Embryonic facial prominence (tissue), 1 donor: ENCODE measurements around the gene SOCS3.

Experiments used
- DNase-seq: peaks from one replicate; pipeline ENCODE4 v3.0.0-alpha.2; 2016; ENCODE audit errors: extremely low spot score

The SOCS3 gene

GRCh38 chr17:78390241-78391050, 30.6 kb upstream of the SOCS3 start:
- no peak for DNase-seq

- no peak for DNase-seq
Observed at GRCh38 chr17:78387977-78388941, 28.4 kb upstream of the SOCS3 start.

GRCh38 chr17:78384479-78385175, 24.8 kb upstream of the SOCS3 start:
- no peak for DNase-seq

GRCh38 chr17:78383725-78384471, 24.0 kb upstream of the SOCS3 start:
- no peak for DNase-seq

- DNase-seq = no peak
Observed at GRCh38 chr17:78381601-78382232, 21.8 kb upstream of the SOCS3 start.

GRCh38 chr17:78380370-78380769, 20.5 kb upstream of the SOCS3 start:
- DNase-seq = no peak

- no peak for DNase-seq
Observed at GRCh38 chr17:78379131-78379491, 19.2 kb upstream of the SOCS3 start.

GRCh38 chr17:78378225-78379130, 18.6 kb upstream of the SOCS3 start, which contains the start of gene PGS1:
PGS1 (plus strand) TSS chr17:78378649; CDS start chr17:78378666, 17 bp downstream.
- DNase-seq = no peak

GRCh38 chr17:78377858-78378224, 18.0 kb upstream of the SOCS3 start:
- no peak for DNase-seq

- no peak for DNase-seq
Observed at GRCh38 chr17:78376161-78376560, 16.3 kb upstream of the SOCS3 start.

GRCh38 chr17:78375401-78376151, 15.7 kb upstream of the SOCS3 start:
- DNase-seq = no peak

GRCh38 chr17:78374631-78375274, 14.9 kb upstream of the SOCS3 start:
- DNase-seq = no peak

GRCh38 chr17:78374189-78374588, 14.3 kb upstream of the SOCS3 start:
- DNase-seq = no peak

- no peak for DNase-seq
Observed at GRCh38 chr17:78372841-78373240, 13.0 kb upstream of the SOCS3 start.

- DNase-seq = no peak
Observed at GRCh38 chr17:78371056-78371455, 11.2 kb upstream of the SOCS3 start.

GRCh38 chr17:78369791-78370381, 10.0 kb upstream of the SOCS3 start:
- DNase-seq = no peak

GRCh38 chr17:78368854-78369495, 9.1 kb upstream of the SOCS3 start:
- DNase-seq = no peak

- no peak for DNase-seq
Observed at GRCh38 chr17:78368348-78368747, 8.5 kb upstream of the SOCS3 start.
